HepG2 (cell line): Measurements from ENCODE around the gene PRKCI. TPM values are rescaled to one million over a fixed set of nuclear protein-coding genes. Genes with fewer than 3 reads are reported as not detected.

Source experiments
- BRCA1 ChIP-seq: sonication (generic); formaldehyde crosslinking; IDR thresholded peaks from 2 replicates; pipeline ENCODE4 v1.4.0; 2020; ENCODE audit warnings: missing genetic modification reagents
- E2F2 ChIP-seq: sonication (generic); formaldehyde crosslinking; IDR thresholded peaks from 2 replicates; pipeline ENCODE4 v1.4.0; 2020; ENCODE audit warnings: missing genetic modification reagents, borderline replicate concordance
- EP300 ChIP-seq, 3 experiments: sonication (generic) in 1 of 3; formaldehyde crosslinking in 1 of 3; IDR thresholded peaks; 2 replicates each; pipeline versions ENCODE4 v1.5.1 to v1.6.1; 2011 to 2020; ENCODE audit warnings: low read depth in 2 of 3, low read length in 2 of 3, borderline replicate concordance in 1 of 3, improper control_type of control experiment in 1 of 3, mild to moderate bottlenecking in 1 of 3, missing genetic modification reagents in 1 of 3, moderate library complexity in 1 of 3
- GFI1 ChIP-seq: sonication (generic); formaldehyde crosslinking; IDR thresholded peaks from 2 replicates; pipeline ENCODE4 v1.5.0; 2020; ENCODE audit warnings: missing genetic modification reagents, mild to moderate bottlenecking, borderline replicate concordance
- LCORL ChIP-seq, 2 experiments: fragments of 450-650 bp in 1 of 2; sonication (generic) in 1 of 2; formaldehyde crosslinking in 1 of 2; IDR thresholded peaks; 2 replicates each; pipeline versions ENCODE4 v1.5.0 to v1.6.1; 2017 to 2020; ENCODE audit warnings: antibody characterized with exemption in 1 of 2, missing genetic modification reagents in 1 of 2
- NR2F2 ChIP-seq: IDR thresholded peaks from 2 replicates; pipeline ENCODE4 v1.6.1; 2012; ENCODE audit warnings: low read depth, inconsistent platforms, borderline replicate concordance
- POLR2G ChIP-seq: fragments of 200-400 bp; formaldehyde crosslinking; IDR thresholded peaks from 2 replicates; pipeline ENCODE4 v1.6.1; 2018; ENCODE audit warnings: mild to moderate bottlenecking, low read depth, low read length, moderate library complexity
- PRPF4 ChIP-seq: fragments of 200-400 bp; formaldehyde crosslinking; IDR thresholded peaks from 2 replicates; pipeline ENCODE4 v1.6.1; 2016; ENCODE audit warnings: low read length, low read depth; ENCODE audit not compliant: poor library complexity, severe bottlenecking
- PTBP1 ChIP-seq: fragments of 200-400 bp; formaldehyde crosslinking; IDR thresholded peaks from 2 replicates; pipeline ENCODE4 v1.6.1; 2018; ENCODE audit warnings: low read length, low read depth; ENCODE audit not compliant: poor library complexity, severe bottlenecking
- RARA ChIP-seq: IDR thresholded peaks from 2 replicates; pipeline ENCODE4 v1.6.1; 2016; ENCODE audit warnings: missing genetic modification reagents, missing compliant biosample characterization
- SALL1 ChIP-seq: sonication (generic); formaldehyde crosslinking; IDR thresholded peaks from 2 replicates; pipeline ENCODE4 v1.8.0; 2022; ENCODE audit warnings: mild to moderate bottlenecking, missing genetic modification reagents
- SNAPC2 ChIP-seq: sonication (generic); formaldehyde crosslinking; IDR thresholded peaks from 2 replicates; pipeline ENCODE4 v1.8.1; 2022; ENCODE audit warnings: mild to moderate bottlenecking, missing genetic modification reagents
- TBP ChIP-seq: sonication (generic); formaldehyde crosslinking; IDR thresholded peaks from 2 replicates; pipeline ENCODE4 v1.5.0; 2020; ENCODE audit warnings: missing genetic modification reagents
- ZC3H13 ChIP-seq: sonication (generic); formaldehyde crosslinking; IDR thresholded peaks from 2 replicates; pipeline ENCODE4 v1.8.1; 2023; ENCODE audit warnings: mild to moderate bottlenecking, missing genetic modification reagents, moderate library complexity
- ZFP62 ChIP-seq: sonication (generic); formaldehyde crosslinking; IDR thresholded peaks from 2 replicates; pipeline ENCODE4 v1.4.0; 2020; ENCODE audit warnings: missing genetic modification reagents
- ZMYM3 ChIP-seq: sonication (generic); formaldehyde crosslinking; IDR thresholded peaks from 2 replicates; pipeline ENCODE4 v1.5.1; 2020; ENCODE audit warnings: mild to moderate bottlenecking, missing genetic modification reagents
- ZNF281 ChIP-seq: sonication (generic); formaldehyde crosslinking; IDR thresholded peaks from 2 replicates; pipeline ENCODE4 v1.4.0; 2020; ENCODE audit warnings: missing genetic modification reagents, borderline replicate concordance
- ZNF652 ChIP-seq: IDR thresholded peaks from 2 replicates; pipeline ENCODE4 v1.6.1; 2016; ENCODE audit warnings: low read depth, borderline replicate concordance
- ZNF761 ChIP-seq: sonication (generic); formaldehyde crosslinking; conservative IDR thresholded peaks from 2 replicates; pipeline ENCODE4 v1.4.0; 2020; ENCODE audit warnings: mild to moderate bottlenecking, missing genetic modification reagents
- polyA plus RNA-seq, 8 experiments: library from polyadenylated mRNA; depleted of rRNA in 3 of 8; stranded (reverse) in 7 of 8; unstranded in 1 of 8; fragments of >200 nt; fragmentation: Illumina TruSeq in 4 of 8; extraction: Trizol in 4 of 8; gene quantifications; 2 replicates each; pipeline versions ENCODE4 v1.2.1 to v1.2.3, GENCODE V29; 2011 to 2016; ENCODE audit warnings: low read depth in 4 of 8, missing spikeins in 1 of 8, mixed read lengths in 1 of 8; ENCODE audit not compliant: insufficient read depth in 1 of 8
- total RNA-seq, 5 experiments: library from RNA; depleted of rRNA; stranded (reverse); fragments of >200 nt; fragmentation: Illumina TruSeq; extraction: Trizol; gene quantifications; 2 replicates each; pipeline ENCODE4 v1.2.3, GENCODE V29; 2016; ENCODE audit warnings: low read depth in 1 of 5
- TF ChIP-seq, protein P1 (sequence below): fragments of 450-650 bp; IDR thresholded peaks from 2 replicates; pipeline ENCODE4 v1.6.1; 2016
- TF ChIP-seq, protein P2 (sequence below): sonication (generic); formaldehyde crosslinking; IDR thresholded peaks from 2 replicates; pipeline ENCODE4 v1.5.0; 2020; ENCODE audit warnings: mild to moderate bottlenecking, missing genetic modification reagents
- TF ChIP-seq, protein P3 (sequence below): IDR thresholded peaks from 2 replicates; pipeline ENCODE4 v1.6.1; 2016; ENCODE audit warnings: low read depth, borderline replicate concordance

The PRKCI gene
- total and polyA plus RNA-seq, 2 of the 13 experiments (the other 11 are each of a cell fraction or from before 2014, with no cell fraction given): 17.2 to 30.4 TPM

DNA sequence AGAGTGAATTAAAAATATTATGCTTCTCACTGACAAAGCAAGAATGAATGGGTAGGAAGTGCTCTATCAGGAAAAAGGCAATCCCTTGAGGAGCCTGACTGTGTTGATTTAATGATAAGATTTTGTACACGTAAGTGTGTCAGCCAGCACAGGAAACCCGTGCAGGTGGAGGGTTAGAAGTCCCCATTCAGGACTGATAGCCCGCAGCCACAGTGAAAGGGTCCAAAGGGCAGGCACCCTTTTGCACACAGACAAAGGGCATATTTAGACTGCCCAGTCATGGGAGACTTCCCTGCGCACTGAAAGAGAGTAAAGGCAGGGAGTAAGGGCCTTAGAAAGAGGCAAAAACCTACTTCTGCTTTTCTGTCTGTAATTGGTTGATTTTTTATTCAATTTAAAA, 108.9 kb downstream of the PRKCI start (continued):
- TF ChIP-seq PRPF4 (no peak), NR2F2 (peak; percentile 64), ZFP62 (CRISPR knock-in tag) (no peak), ZMYM3 (CRISPR knock-in tag) (peak; percentile 93), ZNF761 (CRISPR knock-in tag) (no peak), ZNF281 (CRISPR knock-in tag) (peak; percentile 63; the same call in 1 of the 2 replicates), EP300 (IDR thresholded peaks at IDR 0.05; ENCODE audit: low read depth in 2 of 2, low read length in 2 of 2) (peak; percentile 70 to 85), EP300 (CRISPR knock-in tag; IDR thresholded peaks at IDR 0.05; ENCODE audit: borderline replicate concordance) (peak; percentile 90), RARA (CRISPR knock-in tag) (peak; percentile 91), E2F2 (no peak), ZNF652 (CRISPR knock-in tag) (0 out of 2 replicates have a peak, but pooled peaks have one; percentile 36), SNAPC2 (CRISPR knock-in tag) (peak; percentile 73; the same call in 1 of the 2 replicates), LCORL (IDR thresholded peaks at IDR 0.05) (no peak), LCORL (CRISPR knock-in tag; IDR thresholded peaks at IDR 0.05) (peak; percentile 83; the same call in 1 of the 2 replicates), ZC3H13 (CRISPR knock-in tag) (no peak), PTBP1 (no peak), BRCA1 (CRISPR knock-in tag) (0 out of 2 replicates have a peak, but pooled peaks have one; percentile 43), TBP (CRISPR knock-in tag) (no peak), SALL1 (CRISPR knock-in tag) (peak; percentile 87), POLR2G (peak; percentile 46; the same call in 1 of the 2 replicates), GFI1 (CRISPR knock-in tag) (peak; percentile 87)
- TF ChIP-seq, protein P1, sequence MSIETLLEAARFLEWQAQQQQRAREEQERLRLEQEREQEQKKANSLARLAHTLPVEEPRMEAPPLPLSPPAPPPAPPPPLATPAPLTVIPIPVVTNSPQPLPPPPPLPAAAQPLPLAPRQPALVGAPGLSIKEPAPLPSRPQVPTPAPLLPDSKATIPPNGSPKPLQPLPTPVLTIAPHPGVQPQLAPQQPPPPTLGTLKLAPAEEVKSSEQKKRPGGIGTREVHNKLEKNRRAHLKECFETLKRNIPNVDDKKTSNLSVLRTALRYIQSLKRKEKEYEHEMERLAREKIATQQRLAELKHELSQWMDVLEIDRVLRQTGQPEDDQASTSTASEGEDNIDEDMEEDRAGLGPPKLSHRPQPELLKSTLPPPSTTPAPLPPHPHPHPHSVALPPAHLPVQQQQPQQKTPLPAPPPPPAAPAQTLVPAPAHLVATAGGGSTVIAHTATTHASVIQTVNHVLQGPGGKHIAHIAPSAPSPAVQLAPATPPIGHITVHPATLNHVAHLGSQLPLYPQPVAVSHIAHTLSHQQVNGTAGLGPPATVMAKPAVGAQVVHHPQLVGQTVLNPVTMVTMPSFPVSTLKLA: no peak
- TF ChIP-seq, protein P2, sequence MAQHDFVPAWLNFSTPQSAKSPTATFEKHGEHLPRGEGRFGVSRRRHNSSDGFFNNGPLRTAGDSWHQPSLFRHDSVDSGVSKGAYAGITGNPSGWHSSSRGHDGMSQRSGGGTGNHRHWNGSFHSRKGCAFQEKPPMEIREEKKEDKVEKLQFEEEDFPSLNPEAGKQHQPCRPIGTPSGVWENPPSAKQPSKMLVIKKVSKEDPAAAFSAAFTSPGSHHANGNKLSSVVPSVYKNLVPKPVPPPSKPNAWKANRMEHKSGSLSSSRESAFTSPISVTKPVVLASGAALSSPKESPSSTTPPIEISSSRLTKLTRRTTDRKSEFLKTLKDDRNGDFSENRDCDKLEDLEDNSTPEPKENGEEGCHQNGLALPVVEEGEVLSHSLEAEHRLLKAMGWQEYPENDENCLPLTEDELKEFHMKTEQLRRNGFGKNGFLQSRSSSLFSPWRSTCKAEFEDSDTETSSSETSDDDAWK: no peak
- TF ChIP-seq, protein P3, sequence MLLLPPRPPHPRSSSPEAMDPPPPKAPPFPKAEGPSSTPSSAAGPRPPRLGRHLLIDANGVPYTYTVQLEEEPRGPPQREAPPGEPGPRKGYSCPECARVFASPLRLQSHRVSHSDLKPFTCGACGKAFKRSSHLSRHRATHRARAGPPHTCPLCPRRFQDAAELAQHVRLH (CRISPR knock-in tag): peak; percentile 79; the same call in 1 of the 2 replicates
